K562 (cell line): ENCODE measurements around the gene SNRPA. TPM values are rescaled to one million over a fixed set of nuclear protein-coding genes. Genes with fewer than 3 reads are reported as not detected.

Experiments used
- E2F1 ChIP-seq: sonication (generic); formaldehyde crosslinking; IDR thresholded peaks from 2 replicates; pipeline ENCODE4 v1.8.1; 2023; ENCODE audit warnings: mild to moderate bottlenecking, missing genetic modification reagents, moderate library complexity
- HNRNPUL1 ChIP-seq: fragments of 200-400 bp; formaldehyde crosslinking; IDR thresholded peaks from 2 replicates; pipeline ENCODE4 v1.6.1; 2017; ENCODE audit warnings: low read length
- KDM1A ChIP-seq, 2 experiments: fragments of 450-650 bp; IDR thresholded peaks; 2 replicates each; pipeline ENCODE4 v1.6.1; 2016; ENCODE audit warnings: mild to moderate bottlenecking in 2 of 2
- NCOR1 ChIP-seq: fragments of 450-650 bp; IDR thresholded peaks from 2 replicates; pipeline ENCODE4 v1.6.1; 2016; ENCODE audit warnings: mild to moderate bottlenecking, moderate library complexity
- PATZ1 ChIP-seq: fragments of 250-450 bp; sonication (Bioruptor Pico); IDR thresholded peaks from 2 replicates; pipeline ENCODE4 v1.5.0; 2020; ENCODE audit warnings: mild to moderate bottlenecking, borderline replicate concordance
- PBX2 ChIP-seq, 2 experiments: IDR thresholded peaks in 1 of 2; conservative IDR thresholded peaks in 1 of 2; 2 replicates each; pipeline ENCODE4 v1.6.1; 2016; ENCODE audit warnings: low read depth in 2 of 2, mild to moderate bottlenecking in 1 of 2, missing compliant biosample characterization in 1 of 2, missing genetic modification characterization in 1 of 2, moderate library complexity in 1 of 2
- PCBP1 ChIP-seq: fragments of 200-400 bp; formaldehyde crosslinking; IDR thresholded peaks from 2 replicates; pipeline ENCODE4 v1.6.1; 2018; ENCODE audit warnings: mild to moderate bottlenecking, low read depth, low read length; ENCODE audit not compliant: poor library complexity, severe bottlenecking
- POLR2G ChIP-seq: fragments of 200-400 bp; formaldehyde crosslinking; IDR thresholded peaks from 2 replicates; pipeline ENCODE4 v1.6.1; 2017; ENCODE audit warnings: low read depth, mild to moderate bottlenecking, antibody characterized with exemption, low read length, moderate library complexity
- RREB1 ChIP-seq: fragments of 250-450 bp; sonication (Bioruptor Pico); IDR thresholded peaks from 2 replicates; pipeline ENCODE4 v1.4.0; 2020
- STAT5B ChIP-seq: fragments of 250-450 bp; sonication (Bioruptor Pico); IDR thresholded peaks from 2 replicates; pipeline ENCODE4 v1.8.0; 2021; ENCODE audit warnings: mild to moderate bottlenecking, inconsistent platforms
- VEZF1 ChIP-seq: fragments of 200-800 bp; sonication (Bioruptor generic); IDR thresholded peaks from 2 replicates; pipeline ENCODE4 v1.6.1; 2017; ENCODE audit warnings: missing genetic modification characterization, missing compliant biosample characterization
- ZNF24 ChIP-seq: fragments of 450-650 bp; IDR thresholded peaks from 2 replicates; pipeline ENCODE4 v1.6.1; 2016
- ZNF324 ChIP-seq: fragments of 250-450 bp; sonication (Bioruptor Pico); IDR thresholded peaks from 2 replicates; pipeline ENCODE4 v1.4.0; 2020; ENCODE audit warnings: mild to moderate bottlenecking
- polyA plus RNA-seq, 8 experiments: library from polyadenylated mRNA; depleted of rRNA in 4 of 8; stranded (reverse) in 5 of 8; unstranded in 3 of 8; fragments of >200 nt; fragmentation: Nextera tagmentation in 2 of 8; fragmentation: Illumina TruSeq in 1 of 8; extraction: Ambion mirVana in 2 of 8; extraction: Trizol in 1 of 8; gene quantifications; 2 replicates each; pipeline versions ENCODE4 v1.2.1 to v1.2.3, GENCODE V29; 2011 to 2014; ENCODE audit warnings: inconsistent platforms in 1 of 8, missing spikeins in 1 of 8
- total RNA-seq, 7 experiments: library from RNA; depleted of rRNA in 6 of 7; stranded (reverse); fragments of >200 nt in 6 of 7; fragmentation: Illumina TruSeq in 2 of 7; extraction: Trizol in 2 of 7; gene quantifications; 2 replicates each; pipeline versions ENCODE4 v1.2.1 to v1.2.3, GENCODE V29; 2011 to 2021; ENCODE audit warnings: low replicate concordance in 1 of 7

SNRPA gene
- total and polyA plus RNA-seq, 9 of the 15 experiments (the other 6 are each of a cell fraction or from before 2014, with no cell fraction given): 16.3 to 311 (median 193) TPM

- TF ChIP-seq PBX2 (CRISPR knock-in tag; IDR thresholded peaks at IDR 0.05; ENCODE audit: low read depth) (0 out of 2 replicates have a peak, but pooled peaks have one; percentile 23), PBX2 (tag; conservative IDR thresholded peaks at IDR 0.05; ENCODE audit: low read depth) (peak; percentile 81), ZNF324 (no peak), RREB1 (no peak), VEZF1 (CRISPR knock-in tag) (peak; percentile 67), KDM1A (IDR thresholded peaks at IDR 0.05) (no peak), HNRNPUL1 (no peak), PCBP1 (no peak), PATZ1 (no peak), POLR2G (peak; percentile 81), STAT5B (CRISPR knock-in tag) (no peak), NCOR1 (no peak), ZNF24 (peak; percentile 38; the same call in 1 of the 2 replicates), E2F1 (CRISPR knock-in tag) (no peak)
Observed at GRCh38 chr19:40806423-40807146, 55.6 kb downstream of the SNRPA start (continued).
